Subcutaneous adipose tissue (tissue), 4 donors: ENCODE data around the gene PDE11A. TPM values are rescaled to one million over a fixed set of nuclear protein-coding genes. Genes with fewer than 3 reads are reported as not detected.

ENCODE experiments used
- small RNA-seq: library from RNA; depleted of rRNA; stranded (forward); fragments of <200 nt; gene quantifications from one replicate; pipeline ENCODE3, GENCODE V24; 2016
- total RNA-seq, 4 donors: library from RNA; depleted of rRNA; stranded (reverse); fragments of >200 nt; gene quantifications; one replicate each; pipeline ENCODE4 v1.1.0, GENCODE V29; 2016
- TF ChIP-seq, protein P1 (sequence below): fragments of 450-650 bp; IDR thresholded peaks from one replicate; pipeline ENCODE4 v1.5.1; 2016; ENCODE audit warnings: low read depth, mild to moderate bottlenecking, control low read depth, antibody characterized with exemption, moderate library complexity

The PDE11A gene
- total RNA-seq, 4 donors from 2014 or later = 0.33 to 1.2 (median 1.1) TPM; not detected in 1

DNA sequence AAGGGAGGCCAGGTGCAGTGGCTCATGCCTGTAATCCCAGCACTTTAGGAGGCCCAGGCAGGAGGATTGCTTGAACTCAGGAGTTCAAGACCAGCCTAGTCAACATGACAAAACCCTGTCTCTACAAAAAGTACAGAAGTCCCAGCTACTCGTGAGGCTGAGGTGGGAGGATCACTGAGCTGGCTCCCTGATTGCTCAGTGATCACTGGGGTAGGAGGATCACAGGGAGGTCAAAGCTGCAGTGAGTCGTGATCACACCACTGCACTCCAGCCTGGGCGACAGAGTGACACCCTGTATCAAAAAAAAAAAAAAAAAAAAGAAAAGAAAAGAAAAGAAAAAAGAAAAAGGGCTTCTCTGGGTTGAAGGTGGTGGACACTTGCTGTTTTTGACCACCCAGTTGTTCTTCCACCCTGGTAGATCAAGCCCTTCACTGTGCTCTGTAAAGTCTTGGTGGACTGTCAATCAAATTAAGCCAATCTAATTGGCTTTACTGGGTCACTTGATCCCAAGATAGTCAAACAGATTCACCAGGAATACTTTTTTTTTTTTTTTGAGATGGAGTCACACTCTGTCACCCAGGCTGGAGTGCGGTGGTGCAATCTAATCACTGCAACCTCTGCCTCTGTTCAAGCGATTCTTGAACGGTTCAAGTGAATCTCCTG is 488.4 kb downstream of the PDE11A start:
- TF ChIP-seq, protein P1, sequence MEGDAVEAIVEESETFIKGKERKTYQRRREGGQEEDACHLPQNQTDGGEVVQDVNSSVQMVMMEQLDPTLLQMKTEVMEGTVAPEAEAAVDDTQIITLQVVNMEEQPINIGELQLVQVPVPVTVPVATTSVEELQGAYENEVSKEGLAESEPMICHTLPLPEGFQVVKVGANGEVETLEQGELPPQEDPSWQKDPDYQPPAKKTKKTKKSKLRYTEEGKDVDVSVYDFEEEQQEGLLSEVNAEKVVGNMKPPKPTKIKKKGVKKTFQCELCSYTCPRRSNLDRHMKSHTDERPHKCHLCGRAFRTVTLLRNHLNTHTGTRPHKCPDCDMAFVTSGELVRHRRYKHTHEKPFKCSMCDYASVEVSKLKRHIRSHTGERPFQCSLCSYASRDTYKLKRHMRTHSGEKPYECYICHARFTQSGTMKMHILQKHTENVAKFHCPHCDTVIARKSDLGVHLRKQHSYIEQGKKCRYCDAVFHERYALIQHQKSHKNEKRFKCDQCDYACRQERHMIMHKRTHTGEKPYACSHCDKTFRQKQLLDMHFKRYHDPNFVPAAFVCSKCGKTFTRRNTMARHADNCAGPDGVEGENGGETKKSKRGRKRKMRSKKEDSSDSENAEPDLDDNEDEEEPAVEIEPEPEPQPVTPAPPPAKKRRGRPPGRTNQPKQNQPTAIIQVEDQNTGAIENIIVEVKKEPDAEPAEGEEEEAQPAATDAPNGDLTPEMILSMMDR = no peak

DNA sequence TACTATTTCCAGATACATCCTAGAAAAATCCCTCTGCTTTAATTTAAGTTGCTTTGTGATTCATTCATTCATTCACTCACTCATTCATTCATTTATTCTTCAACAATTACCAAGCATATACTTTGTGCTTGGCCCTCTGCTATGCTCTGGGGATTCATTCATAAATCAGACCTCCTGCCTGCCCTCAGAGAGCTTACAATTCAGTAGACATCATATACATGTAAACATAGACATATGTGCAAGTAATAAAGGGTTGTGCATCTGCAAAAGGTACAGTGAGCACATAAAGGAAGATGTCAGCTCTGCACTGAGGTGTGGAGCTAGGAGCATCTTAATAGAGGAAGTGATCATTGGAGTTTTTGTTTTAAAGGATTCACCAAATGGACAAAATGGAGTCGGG is 490.6 kb downstream of the PDE11A start:
- TF ChIP-seq, protein P1 = no peak

DNA sequence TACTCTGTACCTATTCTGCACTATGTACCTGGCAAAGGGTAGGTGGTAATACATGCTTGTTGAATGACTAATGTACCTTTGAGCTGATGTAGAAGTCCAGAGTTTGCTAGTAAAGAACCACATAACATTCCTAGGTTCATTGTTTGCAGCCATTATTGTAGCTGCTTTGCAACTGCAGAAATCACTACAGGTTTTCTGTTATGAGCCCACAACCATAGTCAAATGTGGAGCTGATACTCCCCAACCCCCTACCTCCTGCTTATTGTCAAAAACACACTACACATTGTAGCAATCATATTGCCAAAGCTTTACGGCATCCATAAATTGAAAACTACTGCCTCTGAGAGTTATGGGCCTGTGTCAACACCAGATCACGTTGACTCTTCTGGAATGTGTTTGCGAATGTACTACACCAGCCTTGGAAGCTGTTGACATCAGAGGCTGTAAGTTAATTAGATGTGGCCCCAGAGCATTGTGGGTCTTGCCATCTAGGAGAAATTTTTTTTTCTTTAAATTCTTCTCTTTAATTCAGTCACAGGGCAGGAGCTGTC is 493.0 kb downstream of the PDE11A start:
- TF ChIP-seq, protein P1 = no peak

DNA sequence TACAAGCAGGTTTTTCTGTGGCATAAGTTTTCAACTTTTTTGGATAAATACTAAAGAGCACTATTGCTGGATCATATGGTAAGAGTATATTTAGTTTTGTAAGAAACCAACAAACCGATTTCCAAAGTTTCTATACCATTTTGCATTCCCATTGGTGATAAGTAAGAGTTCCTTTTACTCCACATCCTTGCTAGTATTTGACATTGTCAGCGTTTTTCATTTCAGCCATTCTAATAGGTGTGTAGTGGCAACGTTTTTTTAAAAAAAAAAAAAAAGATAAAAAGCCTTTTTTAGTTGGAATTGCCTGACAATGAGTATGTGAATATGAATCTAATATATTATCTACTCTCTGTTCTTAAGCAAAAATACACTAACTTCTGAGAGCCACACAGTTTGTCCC is 494.1 kb downstream of the PDE11A start:
- TF ChIP-seq, protein P1 = no peak

DNA sequence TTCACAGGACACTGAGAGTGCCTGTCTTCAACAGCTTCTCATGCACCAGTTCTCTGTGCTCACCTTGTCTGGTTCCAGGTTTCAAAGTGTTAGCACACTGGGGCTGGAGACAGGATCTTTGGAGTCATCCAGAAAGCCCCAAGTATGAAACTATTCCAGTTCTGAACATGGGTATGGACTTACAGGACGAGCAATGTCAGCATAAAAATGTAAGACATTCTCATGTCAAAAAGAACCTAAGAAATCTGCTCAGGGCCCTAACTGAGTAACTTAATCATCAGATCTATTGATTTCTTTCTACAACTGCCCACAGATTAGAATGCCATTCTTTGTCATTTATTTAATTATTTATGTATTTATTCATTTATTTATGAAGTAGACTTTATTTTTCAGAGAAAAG is 495.5 kb downstream of the PDE11A start:
- TF ChIP-seq, protein P1 = no peak

DNA sequence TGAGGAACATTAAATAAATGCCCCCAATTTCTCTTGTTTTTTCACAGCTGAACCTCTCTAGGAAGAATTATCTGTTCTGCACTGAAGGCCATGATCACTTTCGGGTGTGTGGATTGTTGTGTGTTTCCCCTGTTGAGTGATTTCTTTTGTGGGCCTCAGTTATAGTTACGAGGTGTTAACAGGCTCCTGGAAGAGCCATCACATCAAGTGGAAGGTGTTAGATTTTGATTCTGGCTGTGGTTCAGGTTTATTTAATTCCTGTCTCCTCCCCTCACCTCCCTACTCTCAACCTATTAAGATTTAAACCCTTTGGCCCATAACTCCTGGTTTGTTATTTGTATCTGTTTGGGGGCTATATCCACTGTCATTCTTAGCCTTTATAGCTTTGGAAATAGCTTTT is 497.2 kb downstream of the PDE11A start:
- TF ChIP-seq, protein P1 = no peak

DNA sequence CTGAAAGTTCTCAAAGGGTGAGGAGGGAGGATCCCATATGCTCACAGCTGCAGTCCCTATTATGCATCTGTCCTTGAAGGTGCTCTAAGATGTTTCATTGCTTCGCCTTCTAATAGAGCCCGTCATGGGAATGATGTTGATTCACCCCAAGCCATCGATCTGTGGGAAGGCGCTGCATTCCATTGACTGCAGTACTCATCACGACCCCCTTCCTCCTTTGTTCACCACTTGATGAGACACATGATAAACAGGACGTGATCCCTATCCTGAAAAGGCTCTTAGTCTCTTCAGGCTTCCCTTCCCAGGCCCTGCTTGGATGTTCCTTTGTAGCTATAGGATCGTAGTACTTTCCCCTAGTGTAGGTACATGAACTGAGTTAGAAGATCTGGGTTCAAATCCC is 498.2 kb downstream of the PDE11A start:
- TF ChIP-seq, protein P1 = no peak

Small RNA genes lying within 50 kb of the gene (small RNA-seq; reads per million reads assigned to genes)
- not detected for gene AC011998.1
- not detected for gene RNU6-629P

Other genes starting within 250 kb of the PDE11A start
- 10 to 100 TPM in 2 of 4 donors, 1 to 10 TPM in 2; 7.0 to 14.1 (median 9.7) TPM for gene RBM45, start 39.7 kb upstream of the PDE11A start, total RNA-seq
- gene OSBPL6, start 121.7 kb upstream of the PDE11A start, total RNA-seq = 1 to 10 TPM in 3 of 4 donors, under 1 TPM in 1; 0.68 to 2.1 (median 1.7) TPM